H1 (cell line): Measurements from ENCODE around the gene BCAR1. TPM values are rescaled to one million over a fixed set of nuclear protein-coding genes. Genes with fewer than 3 reads are reported as not detected.

Experiments used
- ATF3 ChIP-seq: IDR thresholded peaks from 2 replicates; pipeline ENCODE4 v1.6.1; 2011; ENCODE audit warnings: low read depth, mild to moderate bottlenecking, low read length; ENCODE audit not compliant: insufficient read depth
- polyA plus RNA-seq, 7 experiments: library from polyadenylated mRNA; depleted of rRNA in 3 of 7; stranded (reverse) in 5 of 7; unstranded in 2 of 7; fragments of >200 nt in 5 of 7; fragments of 200-250 nt in 2 of 7; gene quantifications; 1 replicate in 5 of 7; 2 replicates in 1 of 7; 4 replicates in 1 of 7; pipeline versions ENCODE4 v1.2.1 to v1.2.3, GENCODE V29; 2011 to 2013; ENCODE audit warnings: missing spikeins in 2 of 7, mixed read lengths in 2 of 7
- total RNA-seq: library from RNA; stranded (reverse); fragmentation: NEBNext Ultra II Directional; extraction: Animal tissue kit (Norgen Biotek cat#: 25700); gene quantifications from 2 replicates; pipeline ENCODE4 v1.2.1, GENCODE V29; 2021

Gene BCAR1
- total and polyA plus RNA-seq, 2 of the 8 experiments (the other 6 are each of a cell fraction or from before 2014, with no cell fraction given): 59.8 to 105 TPM

- no peak for TF ChIP-seq ATF3
Measured at GRCh38 chr16:75219838-75220237, 31.6 kb downstream of the BCAR1 start (continued).
